Measurements from ENCODE around the gene CALN1. TPM values are rescaled to one million over a fixed set of nuclear protein-coding genes. Genes with fewer than 3 reads are reported as not detected.

Gene CALN1
- total RNA-seq, 1 donor = not detected

GRCh38 chr7:71854546-71855397 is 557.4 kb downstream of the CALN1 start:
- TF ChIP-seq CTCF (IDR thresholded peaks at IDR 0.05; ENCODE audit: insufficient read depth, low read length) = no peak
- no peak overlapping the region for H3K4me3 ChIP-seq (ENCODE audit: low read depth, low read length)
- no peak for DNase-seq (ENCODE audit: low read depth)

GRCh38 chr7:71851776-71852498 is 560.2 kb downstream of the CALN1 start:
- DNase-seq (ENCODE audit: low read depth) = no peak
- no peak for TF ChIP-seq CTCF (IDR thresholded peaks at IDR 0.05; ENCODE audit: insufficient read depth, low read length)
- no peak overlapping the region for H3K4me3 ChIP-seq (ENCODE audit: low read depth, low read length)

GRCh38 chr7:71846160-71846559 is 566.0 kb downstream of the CALN1 start:
- TF ChIP-seq CTCF (IDR thresholded peaks at IDR 0.05; ENCODE audit: insufficient read depth, low read length) = no peak
- no peak overlapping the region for H3K4me3 ChIP-seq (ENCODE audit: low read depth, low read length)
- no peak for DNase-seq (ENCODE audit: low read depth)

GRCh38 chr7:71843676-71844075 is 568.5 kb downstream of the CALN1 start:
- no peak for DNase-seq (ENCODE audit: low read depth)
- no peak for TF ChIP-seq CTCF (IDR thresholded peaks at IDR 0.05; ENCODE audit: insufficient read depth, low read length)
- no peak overlapping the region for H3K4me3 ChIP-seq (ENCODE audit: low read depth, low read length)

- DNase-seq (ENCODE audit: low read depth) = no peak
- TF ChIP-seq CTCF (IDR thresholded peaks at IDR 0.05; ENCODE audit: insufficient read depth, low read length) = no peak
- H3K4me3 ChIP-seq (ENCODE audit: low read depth, low read length) = no peak overlapping the region
These were observed 569.4 kb downstream of the CALN1 start for GRCh38 chr7:71842786-71843185.

GRCh38 chr7:71842381-71842780 is 569.8 kb downstream of the CALN1 start:
- no peak overlapping the region for H3K4me3 ChIP-seq (ENCODE audit: low read depth, low read length)
- no peak for TF ChIP-seq CTCF (IDR thresholded peaks at IDR 0.05; ENCODE audit: insufficient read depth, low read length)
- DNase-seq (ENCODE audit: low read depth) = no peak

All from fibroblast of the aortic adventitia (primary cell).